GM19238 (cell line): ENCODE measurements around the gene ART4.

Experiments used
- DNase-seq: peaks from one replicate; pipeline ENCODE4 v3.0.0; 2011; ENCODE audit warnings: low spot score; ENCODE audit not compliant: insufficient read length

The ART4 gene, protein sequence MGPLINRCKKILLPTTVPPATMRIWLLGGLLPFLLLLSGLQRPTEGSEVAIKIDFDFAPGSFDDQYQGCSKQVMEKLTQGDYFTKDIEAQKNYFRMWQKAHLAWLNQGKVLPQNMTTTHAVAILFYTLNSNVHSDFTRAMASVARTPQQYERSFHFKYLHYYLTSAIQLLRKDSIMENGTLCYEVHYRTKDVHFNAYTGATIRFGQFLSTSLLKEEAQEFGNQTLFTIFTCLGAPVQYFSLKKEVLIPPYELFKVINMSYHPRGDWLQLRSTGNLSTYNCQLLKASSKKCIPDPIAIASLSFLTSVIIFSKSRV

DNA sequence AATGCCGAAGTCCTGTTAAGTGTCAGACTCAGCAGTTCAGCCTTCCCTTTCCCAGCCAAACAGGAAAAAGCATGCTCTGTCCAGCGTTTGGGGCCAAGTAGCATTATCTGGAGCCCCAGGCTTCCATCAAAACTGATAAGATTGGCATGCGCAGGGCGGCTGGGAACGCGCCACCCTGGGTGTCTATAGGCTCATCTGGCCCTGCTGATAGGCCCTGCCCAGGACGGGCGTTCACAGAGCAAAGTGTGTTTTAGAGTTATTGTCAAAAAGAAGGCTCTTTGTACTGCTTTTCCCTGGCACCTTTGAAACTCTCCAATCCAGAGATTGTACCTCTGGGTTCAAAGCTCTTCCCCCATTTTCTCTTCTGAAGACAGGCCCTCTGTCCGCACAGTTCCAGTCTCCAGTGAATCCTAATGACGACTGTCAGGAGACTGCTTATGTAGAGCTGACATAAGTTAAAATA is at the start of gene ART4:
TSS of gene ART4 (minus strand) at position 102 of the 463 bp plus-strand sequence. CDS start 413 bp downstream, outside the sequence.
- no peak for DNase-seq

DNA sequence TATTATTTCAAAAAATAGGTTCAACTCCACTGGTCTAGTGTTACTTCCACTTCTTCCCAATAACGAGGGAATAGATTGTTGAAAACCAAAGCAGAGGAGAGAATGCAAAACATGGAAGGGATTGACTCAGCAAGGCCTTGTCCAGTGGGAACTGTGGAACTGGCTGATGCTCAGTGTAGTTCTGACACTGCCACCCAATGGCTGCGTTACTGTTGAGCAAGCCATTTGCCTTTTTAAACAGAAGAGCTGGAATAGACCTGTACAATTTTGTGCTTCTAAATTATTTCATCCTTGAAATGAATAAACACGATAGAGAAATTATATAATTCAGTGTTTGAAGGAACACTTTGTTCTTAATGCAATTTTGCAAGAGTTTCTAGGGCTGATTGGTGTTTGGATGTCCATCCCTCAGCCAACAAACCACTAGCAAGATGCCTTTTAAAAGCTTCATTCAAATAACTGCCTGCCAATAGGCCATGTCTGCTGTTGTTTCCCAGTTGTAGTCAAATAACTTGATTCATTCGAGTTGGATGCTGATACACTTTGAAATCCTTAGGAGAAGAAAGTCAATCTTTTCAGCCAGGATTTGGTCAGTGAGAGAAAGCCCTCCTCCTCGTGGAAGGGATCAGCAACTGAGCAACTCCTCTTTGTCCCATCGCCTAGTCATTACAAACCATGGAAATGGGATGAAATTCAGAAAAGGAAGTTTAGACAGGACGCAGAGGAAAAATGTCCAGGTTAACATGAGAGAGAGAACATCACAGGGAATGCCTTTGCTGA is 49.6 kb upstream of the ART4 start:
- no peak for DNase-seq

DNA sequence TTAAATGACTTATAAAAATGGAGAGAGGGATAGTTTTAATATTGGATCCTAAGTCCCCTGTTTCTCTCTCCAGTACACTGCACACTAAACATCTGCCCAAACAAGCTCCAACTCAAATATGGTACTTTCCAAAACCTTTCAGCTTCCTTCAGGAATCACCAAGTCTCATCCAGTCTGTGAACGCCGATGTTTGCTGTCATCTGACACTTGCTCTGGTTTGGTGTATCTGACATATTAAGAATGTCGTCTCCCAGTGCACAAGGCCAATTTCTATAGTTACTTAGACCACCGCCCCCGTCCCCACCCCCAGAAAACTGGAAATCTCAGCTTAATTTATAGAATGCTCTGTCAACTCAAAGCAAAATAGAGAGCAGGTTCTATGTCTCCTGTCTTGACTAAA is 47.4 kb upstream of the ART4 start:
- no peak for DNase-seq

DNA sequence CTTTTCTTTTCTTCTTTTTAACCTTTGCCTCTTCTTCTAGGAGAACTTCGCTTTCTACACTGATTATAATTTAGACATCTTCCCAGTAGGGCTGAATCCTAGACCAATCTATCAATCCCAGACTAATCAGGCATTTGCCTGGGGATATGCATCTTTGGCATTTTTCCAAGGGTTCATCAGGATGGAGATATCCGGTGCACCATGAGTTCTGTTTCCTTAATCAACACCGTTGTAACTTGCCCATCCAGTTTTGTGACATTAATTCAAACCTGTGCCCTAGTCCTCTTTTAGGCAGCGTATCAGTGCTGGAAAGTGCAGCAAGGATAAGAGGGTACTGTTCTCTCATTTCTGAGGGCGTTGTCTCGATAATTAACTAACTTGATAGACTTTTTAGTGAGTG is 42.9 kb upstream of the ART4 start:
- DNase-seq, result no peak

DNA sequence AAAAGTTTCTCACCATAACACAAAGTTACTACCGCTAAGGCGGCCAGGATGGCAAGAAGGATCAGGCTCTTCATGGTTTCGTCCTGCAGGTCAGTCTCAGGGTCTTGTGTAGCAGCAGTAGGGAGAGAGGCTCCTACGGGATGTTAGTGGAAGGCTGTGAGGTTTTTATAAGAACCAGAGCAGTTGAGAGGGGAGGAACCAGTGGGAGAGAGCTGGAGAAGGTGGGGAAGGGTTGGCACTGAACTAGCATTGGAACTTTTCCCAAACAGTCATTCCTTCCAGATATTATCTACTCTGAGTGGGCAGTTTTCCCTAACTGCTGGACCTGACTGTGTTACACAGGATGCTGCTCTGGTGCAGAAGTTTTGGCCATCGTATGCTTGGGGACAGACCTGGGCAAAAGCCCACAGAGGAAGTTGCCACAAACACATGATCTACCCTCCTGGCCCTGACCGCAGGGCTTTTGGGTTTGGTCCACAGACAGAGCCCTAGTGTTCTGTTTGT is 42.4 kb upstream of the ART4 start, which contains the start of gene MGP:
TSS of gene MGP (minus strand) at position 137 of the 504 bp plus-strand sequence. CDS start at position 74, 63 bp downstream.
- no peak for DNase-seq

DNA sequence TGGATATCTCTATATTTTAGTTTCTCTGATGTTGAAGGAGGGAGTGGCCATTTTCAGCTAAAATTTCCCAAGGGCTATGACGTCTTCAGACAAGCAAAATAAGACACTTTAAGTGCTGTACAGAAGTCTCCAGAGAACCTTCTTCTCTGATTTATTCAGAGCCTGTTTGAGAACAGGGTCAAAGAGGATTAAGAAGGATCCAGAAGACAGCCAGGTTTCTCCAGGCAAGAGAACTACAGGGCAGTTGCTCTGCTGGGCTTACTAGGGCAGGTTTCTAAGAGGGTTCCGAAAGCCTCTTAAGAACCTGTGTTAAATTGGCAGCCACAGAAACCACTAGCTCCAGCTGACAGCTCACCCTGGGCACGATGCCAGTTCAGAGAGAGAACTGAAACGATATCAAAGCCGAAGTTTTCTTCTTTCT is 41.1 kb upstream of the ART4 start:
- DNase-seq, result peak; percentile 7

DNA sequence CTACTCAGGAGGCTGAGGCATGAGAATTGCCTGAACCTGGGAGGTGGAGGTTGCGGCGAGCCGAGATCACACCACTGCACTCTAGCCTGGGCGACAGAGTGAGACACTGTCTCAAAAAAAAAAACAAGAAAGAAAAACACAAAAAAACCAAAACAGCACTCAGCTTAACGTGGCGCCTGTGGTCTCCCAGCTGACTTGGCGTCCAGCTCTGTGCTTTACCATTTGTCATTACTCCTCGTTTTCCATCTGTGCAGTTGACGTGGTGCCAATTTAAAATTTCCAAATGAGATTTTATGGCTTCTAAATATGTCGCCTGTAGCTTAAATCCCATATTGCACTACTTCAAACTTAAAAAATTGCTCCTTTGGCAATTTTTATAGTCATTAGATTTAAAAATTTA is 40.4 kb upstream of the ART4 start:
- DNase-seq, result no peak

DNA sequence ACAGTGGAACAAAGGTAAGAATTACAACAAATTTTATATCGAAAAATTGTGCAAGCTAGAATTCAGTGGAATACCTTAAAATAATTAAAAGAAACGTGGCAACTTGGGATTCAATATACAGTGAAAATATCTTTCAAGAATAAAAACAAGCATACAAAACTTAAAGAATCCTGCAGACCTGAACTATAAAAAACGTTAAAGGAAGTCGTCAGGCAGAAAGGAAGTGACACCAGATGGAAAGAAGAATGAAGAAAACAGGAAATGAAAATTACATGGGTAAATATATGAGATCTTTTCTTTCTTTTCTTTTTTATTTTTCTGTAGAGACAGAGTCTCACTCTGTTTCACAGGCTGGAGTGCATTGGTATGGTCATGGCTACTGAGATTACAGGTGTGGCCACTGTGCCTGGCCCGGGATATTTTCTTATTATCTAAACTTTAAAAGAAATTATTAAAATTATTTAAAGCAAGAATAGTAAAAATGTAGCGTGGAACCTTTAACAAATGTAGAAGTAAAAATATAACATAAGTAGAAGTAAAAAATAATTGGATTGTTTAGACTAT is 37.6 kb upstream of the ART4 start:
- no peak for DNase-seq

DNA sequence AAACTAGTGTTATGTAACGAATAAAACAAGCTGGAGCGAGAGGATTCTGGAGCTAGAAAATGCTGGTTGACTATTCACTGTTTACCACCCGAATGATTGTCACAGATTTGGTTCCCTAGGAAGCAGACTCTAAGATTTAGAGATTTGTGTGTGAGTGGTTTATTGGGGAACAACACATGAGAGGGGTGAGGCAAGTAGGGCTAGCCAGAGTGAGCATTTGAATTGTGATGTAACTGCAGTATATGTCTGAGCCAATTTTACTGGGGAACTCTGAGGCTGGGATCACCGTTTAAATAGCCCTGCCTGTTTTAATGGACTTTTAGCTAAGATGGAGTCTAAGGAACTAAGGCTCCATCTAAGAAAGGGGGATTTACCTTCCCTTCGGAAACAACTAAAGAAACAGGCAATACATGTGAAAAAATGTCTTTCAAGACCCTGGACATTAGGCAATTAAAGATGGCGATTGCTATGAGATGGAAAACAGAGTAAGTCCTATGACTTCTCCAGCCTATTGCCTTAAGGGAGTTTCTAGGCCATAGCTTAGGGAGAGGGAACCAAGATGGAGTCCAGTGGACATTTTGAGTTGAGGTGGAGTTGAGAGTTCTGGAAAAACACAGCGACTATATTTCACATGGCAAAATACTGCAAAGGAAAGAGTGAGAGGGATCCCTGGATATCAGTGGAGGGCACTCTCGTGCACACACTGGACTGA is 36.1 kb upstream of the ART4 start:
- no peak for DNase-seq

DNA sequence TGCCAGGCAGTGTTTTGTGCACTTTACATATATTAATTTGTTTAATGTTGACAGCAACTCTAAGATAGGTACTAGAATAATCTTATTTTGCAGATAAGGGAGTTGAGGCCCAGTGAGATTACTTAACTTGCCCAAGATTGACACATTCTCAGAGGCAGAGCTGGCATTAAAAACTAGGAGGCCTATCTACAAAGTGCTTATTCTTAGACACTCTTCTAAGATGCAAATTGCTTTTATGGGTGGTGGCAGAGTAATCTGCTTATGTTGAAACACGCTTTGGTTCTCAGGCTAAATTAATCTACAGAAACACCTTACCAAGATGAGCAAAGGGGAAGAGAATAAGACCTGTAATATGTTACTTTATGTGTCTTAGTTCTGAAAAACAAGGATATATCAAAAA is 35.2 kb upstream of the ART4 start:
- DNase-seq, result no peak

DNA sequence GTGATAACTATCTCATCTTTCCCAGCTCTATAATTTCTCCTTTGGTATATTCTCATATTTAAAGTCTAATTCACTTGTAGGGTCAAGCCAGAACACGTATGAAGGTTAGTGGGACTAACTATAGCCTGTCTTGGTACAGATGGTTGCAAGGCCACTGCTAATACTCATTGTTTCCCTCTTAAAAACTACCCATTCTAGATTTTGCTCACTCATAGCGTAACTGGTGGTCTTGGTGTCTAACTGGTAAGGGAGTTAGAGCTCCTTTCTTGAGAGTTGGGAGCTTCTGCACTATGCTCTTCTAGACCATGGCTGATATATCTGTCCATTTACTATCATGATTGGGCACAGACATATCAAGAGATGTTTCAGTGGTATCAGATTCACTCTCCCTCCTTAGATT is 33.5 kb upstream of the ART4 start:
- no peak for DNase-seq

DNA sequence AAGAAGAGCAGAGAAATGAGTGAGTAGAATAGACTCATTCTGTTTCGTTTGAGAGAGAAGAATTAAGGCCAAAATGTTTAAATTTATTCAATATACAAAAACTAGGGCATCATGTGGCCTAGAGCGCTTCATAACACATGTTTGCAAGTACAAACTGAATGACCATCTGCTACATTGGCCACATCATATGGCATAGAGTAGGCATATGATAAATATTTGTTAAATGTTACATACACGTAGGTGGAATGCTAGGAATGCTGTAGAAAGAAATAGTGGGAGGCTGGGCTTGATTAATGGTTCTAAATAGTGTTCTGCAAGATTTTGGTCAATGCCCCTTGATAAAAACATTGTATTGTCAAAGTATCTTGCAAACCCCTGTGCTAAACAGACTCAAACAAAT is 31.6 kb upstream of the ART4 start:
- DNase-seq, result no peak

DNA sequence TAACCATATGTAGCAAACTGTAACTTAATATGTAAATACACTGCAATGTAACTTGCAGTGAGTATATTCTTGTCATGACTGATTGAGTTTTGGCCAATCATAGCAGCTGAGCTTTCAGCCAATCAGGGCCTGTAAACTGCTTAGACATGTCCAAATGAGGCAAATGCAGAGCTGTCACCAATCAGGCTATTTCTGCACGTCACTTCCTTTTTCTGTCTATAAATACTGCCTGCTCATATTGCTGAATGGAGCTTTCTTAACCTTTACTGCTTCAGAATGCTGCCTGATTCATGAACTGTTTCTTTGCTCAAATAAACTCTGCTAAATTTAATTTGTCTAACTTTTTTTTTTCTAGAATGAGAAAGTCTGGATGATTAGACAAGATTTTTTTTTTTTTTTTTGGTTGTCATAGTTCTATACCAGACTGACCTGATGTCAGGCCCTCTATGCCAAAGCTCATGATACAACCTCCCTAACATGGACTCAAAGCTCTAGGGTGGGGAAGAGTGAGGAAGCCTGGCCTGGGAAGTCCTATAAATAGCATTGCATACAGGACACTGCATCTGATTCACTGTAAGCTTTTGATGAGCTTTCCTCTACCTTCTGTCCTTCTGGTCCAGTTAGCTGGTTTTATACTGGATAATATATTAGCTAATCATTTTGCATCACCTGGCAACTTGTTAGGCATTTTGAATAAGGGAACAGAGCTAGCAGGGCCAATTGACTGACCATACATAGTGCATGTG is 30.3 kb upstream of the ART4 start:
- no peak for DNase-seq

DNA sequence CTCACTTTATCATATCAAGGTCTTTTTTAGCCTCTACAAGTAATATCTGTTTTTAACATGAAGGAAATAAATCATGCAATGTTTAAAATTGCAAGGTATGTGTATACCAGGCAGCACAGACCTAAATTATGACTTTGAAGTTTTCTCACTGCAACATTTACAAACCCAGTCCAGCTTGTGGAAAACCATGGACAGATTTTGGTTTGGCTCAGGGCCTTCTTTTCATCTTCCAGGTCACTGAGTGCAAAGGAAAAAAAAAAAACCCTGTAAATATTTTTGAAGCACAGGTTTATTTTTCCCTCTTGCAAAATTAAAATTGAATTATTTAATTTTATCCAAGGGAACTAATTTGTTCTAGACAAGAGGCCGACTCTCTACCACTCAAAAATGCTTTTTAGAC is 28.6 kb upstream of the ART4 start:
- DNase-seq, result no peak

DNA sequence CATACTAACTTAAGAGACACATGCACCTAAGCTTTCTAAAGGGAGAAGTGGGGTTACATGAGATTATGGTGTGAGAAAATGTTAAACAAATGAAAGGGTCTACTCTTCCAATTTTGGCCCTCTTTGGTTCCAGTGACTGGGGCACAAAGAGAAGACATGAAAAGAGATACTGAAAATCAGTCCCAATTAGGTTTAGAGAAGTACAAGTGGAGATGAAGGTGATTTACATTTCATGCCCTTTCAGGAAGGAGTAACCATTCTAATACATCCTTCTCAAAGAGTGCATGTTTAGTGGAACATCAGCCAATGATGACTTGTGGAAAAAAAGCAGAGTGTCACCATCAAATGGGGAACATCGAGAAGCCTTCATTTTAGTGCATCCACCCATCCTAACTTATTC is 27.9 kb upstream of the ART4 start:
- no peak for DNase-seq

DNA sequence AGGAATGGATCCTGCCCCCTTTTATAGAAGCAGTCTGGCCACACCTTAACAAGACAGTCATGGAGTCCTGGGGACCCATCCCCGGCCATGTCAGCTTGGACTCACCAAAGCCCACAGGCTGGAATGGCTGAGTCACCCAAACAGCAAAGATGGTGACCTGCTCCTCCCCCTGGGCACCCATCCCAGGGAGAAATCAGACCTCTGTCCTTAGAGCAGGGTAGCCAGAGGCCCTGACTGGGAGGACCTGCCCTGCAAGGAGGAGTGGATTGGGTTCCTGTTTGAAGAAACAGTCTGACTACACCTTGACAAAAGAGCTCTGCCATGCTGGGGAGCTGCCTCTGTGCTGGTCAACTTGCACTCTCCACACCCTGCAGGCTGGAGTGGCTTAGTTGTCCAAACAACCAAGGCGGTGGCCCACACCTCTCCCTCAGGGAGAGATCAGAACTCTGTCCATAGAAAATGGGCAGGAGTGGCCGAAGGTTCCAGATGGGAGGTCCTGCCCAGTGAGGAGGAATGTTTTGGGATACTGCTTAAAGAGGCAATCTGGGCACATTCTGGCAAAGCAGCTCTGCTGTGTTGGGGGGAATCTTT is 25.7 kb upstream of the ART4 start:
- no peak for DNase-seq

DNA sequence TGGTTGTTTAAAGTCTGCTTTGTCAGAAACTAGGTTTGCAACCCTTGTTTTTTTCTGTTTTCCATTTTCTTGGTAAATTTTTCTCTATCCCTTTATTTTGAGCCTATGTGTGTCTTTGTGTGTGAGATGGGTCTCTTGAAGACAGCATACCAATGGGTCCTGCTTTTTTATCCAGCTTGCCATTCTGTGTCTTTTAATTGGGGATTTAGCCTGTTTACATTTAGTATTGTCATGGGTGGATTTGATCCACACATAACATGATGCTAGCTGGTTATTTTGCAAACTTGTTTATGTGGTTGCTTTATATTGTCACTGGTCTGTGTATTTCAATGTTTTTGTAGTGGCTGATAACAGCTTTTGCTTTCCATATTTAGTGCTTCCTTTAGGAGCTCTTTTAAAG is 17.2 kb upstream of the ART4 start:
- no peak for DNase-seq

DNA sequence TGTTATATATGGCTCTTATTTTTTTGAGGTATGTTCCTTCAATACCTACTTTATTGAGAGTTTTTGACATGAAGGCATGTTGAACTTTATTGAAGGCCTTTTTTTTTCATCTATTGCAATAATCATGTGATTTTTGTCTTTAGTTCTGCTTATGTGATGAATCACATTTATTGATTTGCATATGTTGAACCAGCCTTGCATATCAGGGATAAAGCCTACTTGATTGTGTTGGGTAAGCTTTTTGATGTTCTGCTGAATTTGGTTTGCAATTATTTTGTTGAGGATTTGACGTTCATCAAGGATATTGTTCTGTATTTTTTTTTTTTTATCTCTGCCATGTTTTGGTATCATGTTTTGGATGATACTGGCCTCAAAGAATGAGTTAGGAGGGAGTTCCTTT is 15.2 kb upstream of the ART4 start:
- no peak for DNase-seq

DNA sequence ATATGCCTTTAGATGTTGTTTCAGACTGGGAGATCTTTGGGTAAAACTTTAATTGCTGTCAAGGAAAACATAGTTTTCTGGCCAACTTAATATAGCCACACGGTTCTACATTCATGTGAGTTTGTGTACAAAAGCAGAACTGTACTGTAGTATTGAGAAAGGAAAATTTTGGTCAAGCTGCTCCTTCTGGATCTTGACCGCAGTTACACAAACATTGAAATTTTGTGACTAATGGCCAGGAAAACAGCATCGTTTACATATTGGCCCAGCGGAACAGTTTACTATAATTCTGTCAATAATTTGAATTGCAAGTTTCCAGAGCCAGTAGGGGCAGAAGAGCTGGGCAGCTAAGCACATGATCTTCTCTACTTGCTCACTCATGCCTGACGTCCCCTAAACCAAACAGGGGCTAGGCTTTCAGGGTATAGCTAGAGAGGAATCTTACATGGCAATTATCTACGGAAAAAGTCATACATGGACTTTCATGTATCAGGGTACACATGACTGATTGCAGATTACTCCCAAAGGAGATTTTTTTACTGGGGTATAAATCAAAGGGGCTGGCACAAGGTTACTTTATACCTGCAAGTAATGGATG is 11.4 kb upstream of the ART4 start:
- DNase-seq, result no peak

DNA sequence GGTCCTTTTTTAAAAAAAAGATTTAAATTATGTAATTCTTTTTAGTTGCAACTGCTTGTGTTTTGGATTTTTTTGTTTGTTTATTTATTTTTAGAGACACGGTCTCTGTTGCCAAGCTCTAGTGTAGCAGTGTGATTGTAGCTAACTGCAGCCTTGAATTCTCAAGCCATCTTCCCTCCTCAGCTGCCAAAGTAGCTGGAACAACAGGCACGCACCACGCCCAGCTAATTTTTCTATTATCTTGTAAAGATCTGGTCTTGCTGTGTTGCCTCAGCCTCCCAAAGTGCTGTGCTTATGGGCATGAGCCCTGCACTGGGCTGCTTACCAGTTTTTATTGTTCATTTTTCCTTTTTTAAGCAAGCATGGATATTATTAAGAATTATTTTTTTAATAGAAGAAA is 10.6 kb upstream of the ART4 start:
- DNase-seq, result no peak
